ENCODE data around the gene HECW1. TPM values are rescaled to one million over a fixed set of nuclear protein-coding genes. Genes with fewer than 3 reads are reported as not detected.
A peak's percentile ranks its signal among the peaks of the same experiment; 100 is the strongest.

Gene HECW1
- total RNA-seq, 1 experiment from 2014 or later, result 1.8 TPM

DNA sequence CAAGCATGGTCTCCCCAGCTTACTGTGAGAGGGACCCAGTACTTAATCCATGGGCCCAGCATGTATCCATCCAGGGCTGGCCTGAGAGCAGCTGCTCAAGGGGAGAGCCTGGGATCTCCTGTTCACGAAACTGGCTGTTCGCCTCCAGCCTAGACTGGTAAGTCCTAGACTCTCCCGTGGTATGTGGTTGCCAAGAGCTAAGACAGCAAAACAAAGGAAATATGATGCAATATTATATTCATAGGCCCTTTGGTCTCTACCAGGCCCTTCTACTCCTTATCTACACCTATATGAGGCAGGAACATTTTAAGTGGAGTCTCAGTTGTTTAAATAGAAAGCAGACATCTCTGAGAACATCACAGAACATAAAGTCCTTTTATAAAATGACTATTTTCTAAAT is 441.6 kb downstream of the HECW1 start:
- no peaks in the 10 kb centered on the region for H3K36me3 ChIP-seq (ENCODE audit: control insufficient read depth, insufficient read depth, low read length)
- peak in 1 of 2 experiments; percentile 59 for DNase-seq
- H3K4me1 ChIP-seq, result peaks cover 9% of the 10 kb centered on the region; the same call in 1 of the 2 replicates
- no TSS peak for BruUV-seq (replicated peaks)
- Mint-ChIP-seq H3K27ac (ENCODE audit: unreplicated experiment) (peak overlapping the region; percentile 38), H3K4me3 (ENCODE audit: unreplicated experiment) (no peak overlapping the region), H3K4me1 (ENCODE audit: low read depth, unreplicated experiment) (peaks cover 14% of the 10 kb centered on the region), H3K9me3 (ENCODE audit: unreplicated experiment) (peaks cover 11% of the 10 kb centered on the region), H3K27me3 (ENCODE audit: insufficient read depth, unreplicated experiment) (no peaks in the 10 kb centered on the region), H3K36me3 (ENCODE audit: insufficient read depth, unreplicated experiment) (peaks cover 4% of the 10 kb centered on the region)
- CTCF ChIA-PET, result no interaction called here
- H3K27me3 ChIP-seq (replicated peaks; ENCODE audit: control insufficient read depth, insufficient read depth, low read length), result no peaks in the 10 kb centered on the region
- intact Hi-C loops (cut with micrococcal nuclease; ENCODE audit: unreplicated experiment), result loop anchor here (2.0 kb wide), 1 partner anchor 67 kb away; no protein-coding TSS in a partner anchor
- no peak overlapping the region for H3K4me3 ChIP-seq (ENCODE audit: low read depth, low read length)
- no peaks in the 10 kb centered on the region for H3K9me3 ChIP-seq
- POLR2A ChIA-PET, result no interaction called here
- TF ChIP-seq, protein P1, sequence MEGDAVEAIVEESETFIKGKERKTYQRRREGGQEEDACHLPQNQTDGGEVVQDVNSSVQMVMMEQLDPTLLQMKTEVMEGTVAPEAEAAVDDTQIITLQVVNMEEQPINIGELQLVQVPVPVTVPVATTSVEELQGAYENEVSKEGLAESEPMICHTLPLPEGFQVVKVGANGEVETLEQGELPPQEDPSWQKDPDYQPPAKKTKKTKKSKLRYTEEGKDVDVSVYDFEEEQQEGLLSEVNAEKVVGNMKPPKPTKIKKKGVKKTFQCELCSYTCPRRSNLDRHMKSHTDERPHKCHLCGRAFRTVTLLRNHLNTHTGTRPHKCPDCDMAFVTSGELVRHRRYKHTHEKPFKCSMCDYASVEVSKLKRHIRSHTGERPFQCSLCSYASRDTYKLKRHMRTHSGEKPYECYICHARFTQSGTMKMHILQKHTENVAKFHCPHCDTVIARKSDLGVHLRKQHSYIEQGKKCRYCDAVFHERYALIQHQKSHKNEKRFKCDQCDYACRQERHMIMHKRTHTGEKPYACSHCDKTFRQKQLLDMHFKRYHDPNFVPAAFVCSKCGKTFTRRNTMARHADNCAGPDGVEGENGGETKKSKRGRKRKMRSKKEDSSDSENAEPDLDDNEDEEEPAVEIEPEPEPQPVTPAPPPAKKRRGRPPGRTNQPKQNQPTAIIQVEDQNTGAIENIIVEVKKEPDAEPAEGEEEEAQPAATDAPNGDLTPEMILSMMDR (IDR thresholded peaks at IDR 0.05; ENCODE audit: insufficient read depth in 1 of 2, low read depth in 1 of 2, low read length in 1 of 2, severe bottlenecking in 1 of 2, unreplicated experiment in 1 of 2), result no peak

DNA sequence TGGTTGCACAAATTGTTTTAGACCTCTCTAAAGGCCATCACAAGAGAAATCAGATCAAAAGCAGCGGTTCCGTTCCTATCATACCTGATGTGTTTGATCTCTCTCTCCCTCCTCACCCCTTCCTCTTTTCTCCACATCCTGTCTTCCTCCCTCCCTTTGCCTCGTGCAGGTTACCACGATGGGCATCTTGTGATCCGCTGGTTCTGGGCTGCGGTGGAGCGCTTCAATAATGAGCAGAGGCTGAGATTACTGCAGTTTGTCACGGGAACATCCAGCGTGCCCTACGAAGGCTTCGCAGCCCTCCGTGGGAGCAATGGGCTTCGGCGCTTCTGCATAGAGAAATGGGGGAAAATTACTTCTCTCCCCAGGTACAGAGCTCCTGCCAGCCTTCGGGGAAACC is 442.0 kb downstream of the HECW1 start:
- H3K4me3 Mint-ChIP-seq (ENCODE audit: unreplicated experiment), result no peak overlapping the region
- peaks cover 4% of the 10 kb centered on the region for H3K36me3 Mint-ChIP-seq (ENCODE audit: insufficient read depth, unreplicated experiment)
- ChIA-PET POLR2A (no interaction called here), CTCF (no interaction called here)
- no TSS peak for BruUV-seq (replicated peaks)
- Histone ChIP-seq H3K4me3 (ENCODE audit: low read depth, low read length) (no peak overlapping the region), H3K36me3 (ENCODE audit: control insufficient read depth, insufficient read depth, low read length) (no peaks in the 10 kb centered on the region), H3K4me1 (peaks cover 9% of the 10 kb centered on the region; the same call in 1 of the 2 replicates), H3K9me3 (no peaks in the 10 kb centered on the region), H3K27me3 (replicated peaks; ENCODE audit: control insufficient read depth, insufficient read depth, low read length) (no peaks in the 10 kb centered on the region)
- TF ChIP-seq, protein P1 (IDR thresholded peaks at IDR 0.05; ENCODE audit: insufficient read depth in 1 of 2, low read depth in 1 of 2, low read length in 1 of 2, severe bottlenecking in 1 of 2, unreplicated experiment in 1 of 2), result no peak
- intact Hi-C loops (cut with micrococcal nuclease; ENCODE audit: unreplicated experiment), result loop anchor here (2.0 kb wide), 1 partner anchor 68 kb away; no protein-coding TSS in a partner anchor
- no peak for DNase-seq
- no peaks in the 10 kb centered on the region for H3K27me3 Mint-ChIP-seq (ENCODE audit: insufficient read depth, unreplicated experiment)
- peaks cover 14% of the 10 kb centered on the region for H3K4me1 Mint-ChIP-seq (ENCODE audit: low read depth, unreplicated experiment)
- H3K27ac Mint-ChIP-seq (ENCODE audit: unreplicated experiment), result peak overlapping the region; percentile 9
- H3K9me3 Mint-ChIP-seq (ENCODE audit: unreplicated experiment), result peaks cover 13% of the 10 kb centered on the region

DNA sequence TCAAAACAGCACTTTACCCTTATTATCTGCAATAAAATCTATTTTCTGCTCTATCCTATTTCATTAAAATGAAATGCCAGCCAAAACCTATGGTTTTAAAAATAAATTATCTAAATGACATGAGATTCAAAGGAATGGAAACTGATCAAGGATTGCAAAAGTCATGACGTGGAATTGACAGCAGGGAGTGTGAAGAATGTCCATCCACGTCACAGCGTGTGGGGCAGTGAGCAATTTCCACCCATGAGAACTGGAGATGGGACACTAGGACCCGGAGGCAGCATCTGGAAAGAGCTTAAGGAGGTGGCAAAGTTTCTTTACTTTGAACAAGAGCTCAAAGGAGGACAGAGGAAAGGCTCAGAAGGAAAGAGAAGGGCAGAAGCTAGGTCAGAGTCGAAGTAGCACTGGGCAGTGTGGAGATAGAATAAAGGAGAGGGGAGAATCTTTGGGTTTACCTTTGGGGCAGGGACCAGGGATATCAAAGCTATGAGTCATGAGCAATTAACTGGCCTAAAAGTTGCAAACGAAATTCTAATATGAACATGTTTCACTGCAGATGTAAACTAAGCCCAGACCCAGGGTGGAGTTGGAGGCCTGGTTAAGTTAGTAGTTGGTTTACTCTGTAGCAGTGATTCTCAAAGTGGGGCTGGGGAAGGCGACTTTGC is 445.5 kb downstream of the HECW1 start:
- ChIA-PET CTCF (interaction anchor here (1.9 kb wide), 1 partner anchor 24 kb away, joined by 9 read pairs; the partner anchor contains the start of gene STK17A), POLR2A (no interaction called here)
- Histone ChIP-seq H3K9me3 (no peaks in the 10 kb centered on the region), H3K4me1 (peaks cover 9% of the 10 kb centered on the region; the same call in 1 of the 2 replicates), H3K4me3 (ENCODE audit: low read depth, low read length) (no peak overlapping the region), H3K27me3 (replicated peaks; ENCODE audit: control insufficient read depth, insufficient read depth, low read length) (no peaks in the 10 kb centered on the region), H3K36me3 (ENCODE audit: control insufficient read depth, insufficient read depth, low read length) (no peaks in the 10 kb centered on the region)
- H3K9me3 Mint-ChIP-seq (ENCODE audit: unreplicated experiment), result peaks cover 13% of the 10 kb centered on the region
- no peak for DNase-seq
- H3K27me3 Mint-ChIP-seq (ENCODE audit: insufficient read depth, unreplicated experiment), result no peaks in the 10 kb centered on the region
- intact Hi-C loops (cut with micrococcal nuclease; ENCODE audit: unreplicated experiment), result no loop called here
- H3K27ac Mint-ChIP-seq (ENCODE audit: unreplicated experiment), result no peak overlapping the region
- TF ChIP-seq, protein P1 (IDR thresholded peaks at IDR 0.05; ENCODE audit: insufficient read depth in 1 of 2, low read depth in 1 of 2, low read length in 1 of 2, severe bottlenecking in 1 of 2, unreplicated experiment in 1 of 2), result no peak
- no TSS peak for BruUV-seq (replicated peaks)
- peaks cover 14% of the 10 kb centered on the region for H3K4me1 Mint-ChIP-seq (ENCODE audit: low read depth, unreplicated experiment)
- peaks cover 4% of the 10 kb centered on the region for H3K36me3 Mint-ChIP-seq (ENCODE audit: insufficient read depth, unreplicated experiment)
- H3K4me3 Mint-ChIP-seq (ENCODE audit: unreplicated experiment), result no peak overlapping the region
